HEK293 (cell line): ENCODE data around the gene SLPI.

Experiments
- CTCF ChIA-PET: fragments of 350-600 bp; formaldehyde crosslinking; extraction: SDS; loops from one replicate; lab custom pipeline; 2021; ENCODE audit warnings: antibody characterized with exemption; lab: Yijun Ruan, JAX
- POLR2A ChIA-PET: fragments of 300-600 bp; formaldehyde crosslinking; extraction: SDS; loops from one replicate; lab custom pipeline; 2020; ENCODE audit warnings: antibody characterized with exemption, inconsistent platforms; lab: Yijun Ruan, JAX
- H3K27ac ChIP-seq: fragments of 200-500 bp; sonication (Bioruptor generic); 2 replicates; pipeline ENCODE4 v1.5.1; 2014; ENCODE audit warnings: low read depth, low read length, control low read depth, inconsistent platforms; ENCODE audit errors: extremely low read depth
- H3K36me3 ChIP-seq, 2 experiments: fragments of 200-500 bp in 1 of 2; sonication (Bioruptor generic) in 1 of 2; 1 replicate in 1 of 2; 2 replicates in 1 of 2; pipeline ENCODE4 v1.5.1; 2014 to 2017; ENCODE audit warnings: inconsistent platforms in 2 of 2, low read length in 2 of 2; ENCODE audit not compliant: control insufficient read depth in 2 of 2, insufficient read depth in 1 of 2
- H3K4me1 ChIP-seq: fragments of 200-500 bp; sonication (Bioruptor generic); 2 replicates; pipeline ENCODE4 v1.5.1; 2014; ENCODE audit warnings: mild to moderate bottlenecking, low read length, inconsistent platforms; ENCODE audit not compliant: control insufficient read depth, insufficient read depth
- H3K4me3 ChIP-seq: 2 replicates; pipeline ENCODE4 v1.5.1; 2011; ENCODE audit warnings: low read depth, mild to moderate bottlenecking, control low read depth, low read length, moderate library complexity
- H3K9me3 ChIP-seq: fragments of 200-500 bp; sonication (Bioruptor generic); 2 replicates; pipeline ENCODE4 v1.5.1; 2014; ENCODE audit warnings: low read depth, low read length, inconsistent platforms; ENCODE audit not compliant: control insufficient read depth, insufficient read depth
- AEBP2 ChIP-seq: fragments of 450-650 bp; formaldehyde crosslinking; IDR thresholded peaks from 2 replicates; pipeline ENCODE4 v1.5.1; 2016; ENCODE audit warnings: missing biosample characterization, missing genetic modification characterization, borderline replicate concordance
- FEZF1 ChIP-seq: fragments of 450-650 bp; formaldehyde crosslinking; IDR thresholded peaks from 2 replicates; pipeline ENCODE4 v1.5.1; 2016; ENCODE audit warnings: missing biosample characterization, missing genetic modification characterization
- WT1 ChIP-seq: fragments of 450-650 bp; formaldehyde crosslinking; IDR thresholded peaks from 2 replicates; pipeline ENCODE4 v1.5.1; 2016; ENCODE audit warnings: missing biosample characterization, missing genetic modification characterization
- ZBTB1 ChIP-seq: fragments of 450-650 bp; formaldehyde crosslinking; IDR thresholded peaks from 2 replicates; pipeline ENCODE4 v1.5.1; 2016; ENCODE audit warnings: missing biosample characterization, missing genetic modification characterization
- ZBTB17 ChIP-seq: fragments of 450-650 bp; formaldehyde crosslinking; IDR thresholded peaks from 2 replicates; pipeline ENCODE4 v1.5.1; 2016; ENCODE audit warnings: missing biosample characterization, missing genetic modification characterization
- ZBTB48 ChIP-seq: fragments of 450-650 bp; formaldehyde crosslinking; IDR thresholded peaks from 2 replicates; pipeline ENCODE4 v1.5.1; 2016; ENCODE audit warnings: missing biosample characterization, missing genetic modification characterization
- ZNF133 ChIP-seq: fragments of 450-650 bp; formaldehyde crosslinking; IDR thresholded peaks from 2 replicates; pipeline ENCODE4 v1.5.1; 2016; ENCODE audit warnings: missing biosample characterization, missing genetic modification characterization
- ZNF148 ChIP-seq: fragments of 450-650 bp; formaldehyde crosslinking; IDR thresholded peaks from 2 replicates; pipeline ENCODE4 v1.5.0; 2017; ENCODE audit warnings: missing biosample characterization, missing genetic modification characterization, borderline replicate concordance
- ZNF2 ChIP-seq: fragments of 450-650 bp; formaldehyde crosslinking; IDR thresholded peaks from 2 replicates; pipeline ENCODE4 v1.5.1; 2016; ENCODE audit warnings: missing biosample characterization, missing genetic modification characterization
- ZNF335 ChIP-seq: fragments of 450-650 bp; formaldehyde crosslinking; conservative IDR thresholded peaks from 2 replicates; pipeline ENCODE4 v1.5.1; 2016; ENCODE audit warnings: missing biosample characterization, missing genetic modification characterization
- ZNF398 ChIP-seq: fragments of 450-650 bp; formaldehyde crosslinking; IDR thresholded peaks from 2 replicates; pipeline ENCODE4 v1.5.1; 2017; ENCODE audit warnings: missing biosample characterization, missing genetic modification characterization
- ZNF423 ChIP-seq: fragments of 450-650 bp; formaldehyde crosslinking; IDR thresholded peaks from 2 replicates; pipeline ENCODE4 v1.5.1; 2016; ENCODE audit warnings: missing biosample characterization, missing genetic modification characterization
- ZNF501 ChIP-seq: fragments of 450-650 bp; formaldehyde crosslinking; IDR thresholded peaks from 2 replicates; pipeline ENCODE4 v1.5.1; 2016; ENCODE audit warnings: missing biosample characterization, missing genetic modification characterization
- ZNF529 ChIP-seq: fragments of 450-650 bp; formaldehyde crosslinking; IDR thresholded peaks from 2 replicates; pipeline ENCODE4 v1.5.1; 2017; ENCODE audit warnings: missing genetic modification characterization, missing biosample characterization; ENCODE audit not compliant: insufficient replicate concordance
- ZNF560 ChIP-seq: fragments of 450-650 bp; formaldehyde crosslinking; IDR thresholded peaks from 2 replicates; pipeline ENCODE4 v1.5.1; 2017; ENCODE audit warnings: missing biosample characterization, missing genetic modification characterization, borderline replicate concordance
- ZNF596 ChIP-seq: fragments of 450-650 bp; IDR thresholded peaks from 2 replicates; pipeline ENCODE4 v1.5.0; 2018; ENCODE audit warnings: missing biosample characterization, mild to moderate bottlenecking, missing genetic modification characterization, moderate library complexity
- ZNF654 ChIP-seq: fragments of 450-650 bp; formaldehyde crosslinking; IDR thresholded peaks from 2 replicates; pipeline ENCODE4 v1.5.1; 2016; ENCODE audit warnings: low read depth, missing biosample characterization, missing genetic modification characterization
- ZNF768 ChIP-seq: fragments of 450-650 bp; formaldehyde crosslinking; IDR thresholded peaks from 2 replicates; pipeline ENCODE4 v1.5.1; 2018; ENCODE audit warnings: missing biosample characterization, mild to moderate bottlenecking, missing genetic modification characterization
- ZSCAN5A ChIP-seq: fragments of 450-650 bp; formaldehyde crosslinking; IDR thresholded peaks from 2 replicates; pipeline ENCODE4 v1.5.1; 2016; ENCODE audit warnings: missing biosample characterization, missing genetic modification characterization

The SLPI gene

GRCh38 chr20:45230631-45231030 lies 23.7 kb downstream of the SLPI start:
- ChIA-PET POLR2A (no interaction called here), CTCF (interaction anchor here (0.6 kb wide), 1 partner anchor 79 kb away, joined by 3 read pairs; no protein-coding TSS in a partner anchor)
- Histone ChIP-seq H3K4me3 (no peak overlapping the region), H3K9me3 (no peaks in the 10 kb centered on the region), H3K4me1 (no peaks in the 10 kb centered on the region), H3K36me3 (no peaks in the 10 kb centered on the region), H3K27ac (no peak overlapping the region)
- no peak for TF ChIP-seq ZNF2
- TF ChIP-seq ZSCAN5A (tag by site-specific recombination) = no peak
- TF ChIP-seq ZBTB48 (tag by site-specific recombination) = no peak
- no peak for TF ChIP-seq ZNF596
- no peak for TF ChIP-seq ZNF529 (tag by site-specific recombination)
- no peak for TF ChIP-seq WT1 (tag by site-specific recombination)

- ChIA-PET POLR2A (no interaction called here), CTCF (interaction anchor here (0.6 to 1.4 kb wide), 7 partner anchors 16 to 195 kb away, joined by 3 to 6 read pairs (median 4); no protein-coding TSS in a partner anchor)
- no peak overlapping the region for H3K4me3 ChIP-seq
- peak; percentile 19; the same call in 1 of the 2 replicates for TF ChIP-seq ZNF654 (tag by site-specific recombination)
- TF ChIP-seq ZBTB1 (tag by site-specific recombination) = no peak
- H3K9me3 ChIP-seq = no peaks in the 10 kb centered on the region
- no peak overlapping the region for H3K27ac ChIP-seq
- no peaks in the 10 kb centered on the region for H3K36me3 ChIP-seq
- H3K4me1 ChIP-seq = no peaks in the 10 kb centered on the region
Measured at GRCh38 chr20:45229264-45230056, 24.9 kb downstream of the SLPI start.

- H3K36me3 ChIP-seq = no peaks in the 10 kb centered on the region
- no peaks in the 10 kb centered on the region for H3K9me3 ChIP-seq
- POLR2A ChIA-PET = no interaction called here
- no peak overlapping the region for H3K4me3 ChIP-seq
- H3K4me1 ChIP-seq = no peaks in the 10 kb centered on the region
- CTCF ChIA-PET = no interaction called here
- H3K27ac ChIP-seq = no peak overlapping the region
- TF ChIP-seq ZNF148 (tag by site-specific recombination) (no peak), ZNF423 (tag by site-specific recombination) (no peak), ZNF335 (tag by site-specific recombination) (no peak), ZNF501 (tag by site-specific recombination) (no peak), ZNF133 (tag by site-specific recombination) (no peak), ZNF768 (no peak)
Measured at GRCh38 chr20:45226287-45226686, 28.1 kb downstream of the SLPI start.

- TF ChIP-seq ZNF398 (tag by site-specific recombination) (no peak), ZNF560 (tag by site-specific recombination) (no peak), ZBTB17 (tag by site-specific recombination) (no peak), FEZF1 (tag by site-specific recombination) (no peak), AEBP2 (tag by site-specific recombination) (no peak)
- Histone ChIP-seq H3K36me3 (no peaks in the 10 kb centered on the region), H3K9me3 (no peaks in the 10 kb centered on the region), H3K4me1 (no peaks in the 10 kb centered on the region), H3K27ac (no peak overlapping the region), H3K4me3 (no peak overlapping the region)
- ChIA-PET POLR2A (no interaction called here), CTCF (interaction anchor here (2.0 kb wide), 1 partner anchor 84 kb away, joined by 4 read pairs; no protein-coding TSS in a partner anchor)
Measured at GRCh38 chr20:45223136-45223535, 31.2 kb downstream of the SLPI start.
